Measurements from ENCODE around the gene RHOV. TPM values are rescaled to one million over a fixed set of nuclear protein-coding genes. Genes with fewer than 3 reads are reported as not detected.
"Not testable (repeated sequence)": the region's sequence is repeated elsewhere in the genome, so short reads cannot be mapped to it uniquely, and the experiment has no call there.

The RHOV gene
- total and polyA plus RNA-seq, 4 donors, result 0.15 to 0.30 (median 0.19) TPM; not detected in 1

DNA sequence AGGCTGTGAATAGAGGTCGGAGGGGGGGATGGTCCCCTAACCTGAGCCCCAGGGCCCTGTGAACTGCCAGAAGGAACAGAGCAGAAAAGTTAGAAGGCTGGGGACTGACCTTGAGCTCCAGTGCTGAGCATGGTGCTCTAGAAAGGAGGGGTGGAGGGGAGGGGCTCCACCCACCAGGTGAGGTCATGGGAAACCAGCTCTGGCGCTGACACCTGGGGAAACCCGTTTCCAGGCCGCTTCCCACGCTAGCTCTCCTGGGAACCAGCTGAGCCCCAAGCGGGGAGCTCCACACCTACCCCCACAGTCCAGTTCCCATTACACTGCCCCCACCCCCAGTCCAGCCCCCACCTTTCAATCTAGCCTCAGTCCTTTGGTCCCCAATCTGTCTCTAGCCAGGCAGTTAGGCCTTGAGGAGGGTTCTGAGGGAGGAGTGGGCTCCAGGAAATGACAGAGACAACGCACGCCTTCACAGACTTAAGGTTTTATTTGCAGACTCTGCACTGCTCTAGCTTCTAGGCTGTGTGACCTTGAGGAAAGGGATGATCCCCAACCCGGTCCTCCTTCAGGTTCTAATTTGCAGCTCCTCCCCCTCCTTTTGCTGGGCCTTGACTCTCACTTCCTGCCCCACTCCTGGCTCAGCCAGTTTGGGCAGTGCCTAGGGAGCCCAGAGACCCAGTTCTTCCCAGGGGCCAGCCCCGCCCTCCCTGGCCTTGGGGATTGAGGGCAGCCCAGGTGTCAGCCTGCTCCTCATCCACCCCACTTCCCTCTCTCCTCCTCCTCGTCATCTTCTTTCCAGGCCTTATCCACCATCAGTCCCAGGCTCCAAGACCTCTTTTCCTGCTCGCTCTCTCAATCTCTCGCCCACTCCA, 2.1 kb downstream of the RHOV start:
- intact Hi-C loops (cut with DNase I), result no loop called here
- Histone ChIP-seq H3K36me3 (ENCODE audit: control insufficient read depth in 1 of 2, insufficient read depth in 2 of 2, low read length in 1 of 2) (no peaks in the 10 kb centered on the region), H3K9me3 (ENCODE audit: control insufficient read depth, low read length) (no peaks in the 10 kb centered on the region), H3K4me1 (ENCODE audit: control insufficient read depth in 1 of 2, insufficient read depth in 2 of 2, low read length in 2 of 2) (no peaks in the 10 kb centered on the region), H3K27me3 (ENCODE audit: control insufficient read depth in 1 of 2, insufficient read depth in 2 of 2, low read length in 1 of 2) (no peaks in the 10 kb centered on the region), H3K4me3 (ENCODE audit: low read length in 2 of 2) (no peak overlapping the region), H3K27ac (ENCODE audit: low read depth in 1 of 2, low read length in 2 of 2) (no peak overlapping the region)
- DNase-seq (peak in 1 of 2 donors; percentile 23), ATAC-seq (ENCODE audit: low FRiP score) (no peak)
- 91 to 92% methylated on average over 13 of the region's 13 CpGs for WGBS, 2 donors

DNA sequence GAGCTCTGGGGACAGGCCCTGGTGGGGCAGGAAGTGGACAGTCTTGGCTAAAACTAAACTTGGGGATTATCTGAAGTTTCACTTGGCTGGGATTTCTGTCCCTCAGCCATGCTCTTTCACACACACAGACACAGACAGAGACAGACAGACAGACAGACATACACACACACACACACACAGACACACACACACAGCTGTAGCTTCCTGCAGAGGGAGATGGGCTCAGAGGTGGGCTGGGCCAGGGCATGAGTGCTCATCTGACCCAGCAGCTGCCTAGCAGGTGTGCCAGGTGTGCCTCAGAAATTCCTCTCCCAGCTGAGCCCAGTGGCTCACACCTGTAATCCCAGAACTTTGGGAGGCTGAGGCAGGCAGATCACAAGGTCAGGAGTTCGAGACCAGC, 3.3 kb downstream of the RHOV start:
- intact Hi-C loops (cut with DNase I), result no loop called here
- no peaks in the 10 kb centered on the region for H3K27me3 ChIP-seq (ENCODE audit: control insufficient read depth in 1 of 2, insufficient read depth in 2 of 2, low read length in 1 of 2)
- ATAC-seq (ENCODE audit: low FRiP score) (no peak), DNase-seq (peak in 1 of 2 donors; percentile 20)
- no peak overlapping the region for H3K27ac ChIP-seq (ENCODE audit: low read depth in 1 of 2, low read length in 2 of 2)
- no peaks in the 10 kb centered on the region for H3K4me1 ChIP-seq (ENCODE audit: control insufficient read depth in 1 of 2, insufficient read depth in 2 of 2, low read length in 2 of 2)
- H3K36me3 ChIP-seq (ENCODE audit: control insufficient read depth in 1 of 2, insufficient read depth in 2 of 2, low read length in 1 of 2), result no peaks in the 10 kb centered on the region
- H3K4me3 ChIP-seq (ENCODE audit: low read length in 2 of 2), result no peak overlapping the region
- 98 to 100% methylated on average over 1 of the region's 1 CpG for WGBS, 2 donors
- H3K9me3 ChIP-seq (ENCODE audit: control insufficient read depth, low read length), result no peaks in the 10 kb centered on the region

DNA sequence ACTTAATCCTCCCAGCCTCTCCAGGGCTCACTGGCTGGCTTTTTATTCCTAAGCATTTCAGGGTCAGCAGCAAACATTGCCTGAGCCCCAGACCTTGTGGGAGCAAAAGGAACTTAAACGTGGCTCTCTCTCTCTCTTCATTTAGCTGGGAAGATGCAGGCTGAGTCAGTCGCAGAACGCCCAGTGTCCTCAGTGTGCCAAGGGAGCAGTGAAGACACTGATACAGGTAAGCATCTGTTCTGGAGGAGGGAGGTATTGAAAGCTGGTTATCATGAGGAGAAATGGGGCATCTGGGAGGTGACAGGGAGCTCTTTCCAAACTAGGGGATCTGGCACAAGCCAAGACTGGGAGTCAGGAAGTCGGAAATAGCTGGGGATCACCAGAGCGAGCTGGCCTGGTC, 4.3 kb downstream of the RHOV start:
- DNase-seq (peak in 1 of 2 donors; percentile 17), ATAC-seq (ENCODE audit: low FRiP score) (no peak)
- no peaks in the 10 kb centered on the region for H3K36me3 ChIP-seq (ENCODE audit: control insufficient read depth in 1 of 2, insufficient read depth in 2 of 2, low read length in 1 of 2)
- intact Hi-C loops (cut with DNase I), result no loop called here
- H3K4me1 ChIP-seq (ENCODE audit: control insufficient read depth in 1 of 2, insufficient read depth in 2 of 2, low read length in 2 of 2), result no peaks in the 10 kb centered on the region
- 75 to 81% methylated on average over 5 of the region's 5 CpGs for WGBS, 2 donors
- H3K27ac ChIP-seq (ENCODE audit: low read depth in 1 of 2, low read length in 2 of 2), result no peak overlapping the region
- no peaks in the 10 kb centered on the region for H3K9me3 ChIP-seq (ENCODE audit: control insufficient read depth, low read length)
- no peaks in the 10 kb centered on the region for H3K27me3 ChIP-seq (ENCODE audit: control insufficient read depth in 1 of 2, insufficient read depth in 2 of 2, low read length in 1 of 2)
- no peak overlapping the region for H3K4me3 ChIP-seq (ENCODE audit: low read length in 2 of 2)

DNA sequence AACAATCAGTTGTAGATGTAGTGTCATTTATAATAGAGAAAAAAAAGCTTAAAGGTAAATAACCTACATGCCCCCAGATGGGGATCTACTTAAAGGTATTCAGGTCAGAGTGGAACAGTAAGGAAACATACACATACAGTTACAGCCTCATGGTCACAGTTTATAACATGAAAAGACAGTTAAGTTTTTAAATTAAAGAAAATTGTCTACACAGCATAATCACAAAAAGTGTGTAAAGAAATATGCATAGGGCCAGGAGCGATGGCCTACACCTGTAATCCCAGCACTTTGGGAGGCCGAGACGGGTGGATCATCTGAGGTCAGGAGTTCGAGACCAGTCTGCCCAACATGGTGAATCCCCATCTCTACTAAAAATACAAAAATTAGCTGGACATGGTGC, 6.8 kb downstream of the RHOV start:
- Histone ChIP-seq H3K9me3 (ENCODE audit: control insufficient read depth, low read length) (no peaks in the 10 kb centered on the region), H3K4me1 (ENCODE audit: control insufficient read depth in 1 of 2, insufficient read depth in 2 of 2, low read length in 2 of 2) (no peaks in the 10 kb centered on the region), H3K27ac (ENCODE audit: low read depth in 1 of 2, low read length in 2 of 2) (no peak overlapping the region), H3K4me3 (ENCODE audit: low read length in 2 of 2) (no peak overlapping the region), H3K27me3 (ENCODE audit: control insufficient read depth in 1 of 2, insufficient read depth in 2 of 2, low read length in 1 of 2) (no peaks in the 10 kb centered on the region), H3K36me3 (ENCODE audit: control insufficient read depth in 1 of 2, insufficient read depth in 2 of 2, low read length in 1 of 2) (no peaks in the 10 kb centered on the region)
- intact Hi-C loops (cut with DNase I), result no loop called here
- 97 to 98% methylated on average over 4 of the region's 4 CpGs for WGBS, 2 donors
- DNase-seq, result peak in 1 of 2 donors; percentile 6
- ATAC-seq (ENCODE audit: low FRiP score), result no peak

DNA sequence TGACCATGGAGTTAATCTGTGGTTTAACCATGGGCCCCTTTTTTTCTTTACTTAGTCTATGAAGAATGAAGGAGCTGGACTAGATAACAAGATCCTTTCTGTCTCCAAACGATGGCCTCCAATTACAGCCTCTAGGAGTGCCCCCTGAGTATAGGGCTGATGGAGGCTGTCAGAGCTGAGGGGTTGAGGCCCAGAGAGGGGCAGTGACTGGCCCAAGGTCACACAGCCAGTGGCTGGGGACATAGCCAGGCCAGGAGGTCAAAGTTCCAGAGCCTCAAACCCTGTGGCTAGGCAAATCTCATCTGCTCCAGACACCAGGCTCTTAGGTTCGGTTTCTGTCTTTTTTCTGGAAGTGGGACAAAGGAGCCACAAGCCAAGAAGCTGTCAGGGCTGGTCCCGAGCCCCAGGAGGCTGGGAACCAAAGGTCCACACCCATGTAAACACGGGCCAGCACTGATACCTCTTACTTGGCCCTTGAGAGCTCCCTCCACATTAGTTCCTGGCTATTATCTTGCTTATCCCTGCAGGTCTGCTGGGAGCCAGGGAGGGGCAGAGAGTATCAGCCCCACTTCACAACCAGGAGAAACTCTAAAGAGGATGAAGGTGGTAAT, 10.3 kb downstream of the RHOV start:
- 40 to 44% methylated on average over 4 of the region's 4 CpGs for WGBS, 2 donors
- no peaks in the 10 kb centered on the region for H3K27me3 ChIP-seq (ENCODE audit: control insufficient read depth in 1 of 2, insufficient read depth in 2 of 2, low read length in 1 of 2)
- DNase-seq (peak in 1 of 2 donors; percentile 28), ATAC-seq (ENCODE audit: low FRiP score) (no peak)
- no peaks in the 10 kb centered on the region for H3K36me3 ChIP-seq (ENCODE audit: control insufficient read depth in 1 of 2, insufficient read depth in 2 of 2, low read length in 1 of 2)
- H3K4me1 ChIP-seq (ENCODE audit: control insufficient read depth in 1 of 2, insufficient read depth in 2 of 2, low read length in 2 of 2), result no peaks in the 10 kb centered on the region
- no peak overlapping the region for H3K4me3 ChIP-seq (ENCODE audit: low read length in 2 of 2)
- intact Hi-C loops (cut with DNase I), result no loop called here
- H3K27ac ChIP-seq (ENCODE audit: low read depth in 1 of 2, low read length in 2 of 2), result no peak overlapping the region
- H3K9me3 ChIP-seq (ENCODE audit: control insufficient read depth, low read length), result no peaks in the 10 kb centered on the region

DNA sequence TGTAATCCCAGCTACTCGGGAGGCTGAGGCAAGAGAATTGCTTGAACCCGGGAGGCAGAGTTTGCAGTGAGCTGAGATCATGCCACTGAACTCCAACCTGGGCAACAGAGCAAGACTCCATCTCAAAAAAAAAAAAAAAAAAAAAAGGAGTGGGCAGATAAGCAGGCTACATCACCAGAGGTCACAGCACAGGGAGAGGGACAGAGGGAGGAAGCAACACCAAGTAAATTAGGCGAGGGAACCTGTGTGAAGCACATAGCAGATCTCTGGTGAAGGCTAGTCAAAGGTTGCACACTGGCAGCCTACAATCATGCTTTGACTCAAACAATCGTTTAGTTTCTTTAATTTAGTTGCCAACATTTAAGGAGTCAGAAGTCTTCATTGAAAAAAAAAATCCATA, 12.9 kb downstream of the RHOV start:
- H3K36me3 ChIP-seq (ENCODE audit: control insufficient read depth in 1 of 2, insufficient read depth in 2 of 2, low read length in 1 of 2); H3K27me3 ChIP-seq (ENCODE audit: control insufficient read depth in 1 of 2, insufficient read depth in 2 of 2, low read length in 1 of 2); intact Hi-C loops (cut with DNase I); H3K27ac ChIP-seq (ENCODE audit: low read depth in 1 of 2, low read length in 2 of 2); H3K9me3 ChIP-seq (ENCODE audit: control insufficient read depth, low read length); H3K4me1 ChIP-seq (ENCODE audit: control insufficient read depth in 1 of 2, insufficient read depth in 2 of 2, low read length in 2 of 2); ATAC-seq (ENCODE audit: low FRiP score); H3K4me3 ChIP-seq (ENCODE audit: low read length in 2 of 2): not testable (repeated sequence)
- 70 to 74% methylated on average over 4 of the region's 4 CpGs for WGBS, 2 donors
- peak in 1 of 2 donors; percentile 10 for DNase-seq

GRCh38 chr15:40859206-40859851, 14.7 kb downstream of the RHOV start:
- intact Hi-C loops (cut with DNase I), result loop anchor here (2.0 to 10.0 kb wide), 2 partner anchors 33 to 325 kb away; no protein-coding TSS in a partner anchor
- Histone ChIP-seq H3K27me3 (ENCODE audit: control insufficient read depth in 1 of 2, insufficient read depth in 2 of 2, low read length in 1 of 2) (no peaks in the 10 kb centered on the region), H3K4me1 (ENCODE audit: control insufficient read depth in 1 of 2, insufficient read depth in 2 of 2, low read length in 2 of 2) (no peaks in the 10 kb centered on the region), H3K36me3 (ENCODE audit: control insufficient read depth in 1 of 2, insufficient read depth in 2 of 2, low read length in 1 of 2) (no peaks in the 10 kb centered on the region), H3K9me3 (ENCODE audit: control insufficient read depth, low read length) (no peaks in the 10 kb centered on the region), H3K27ac (ENCODE audit: low read depth in 1 of 2, low read length in 2 of 2) (no peak overlapping the region), H3K4me3 (ENCODE audit: low read length in 2 of 2) (no peak overlapping the region)
- WGBS, 2 donors, result 44% methylated on average over 18 of the region's 18 CpGs
- DNase-seq (peak; percentile 78 to 89), ATAC-seq (ENCODE audit: low FRiP score) (peak; percentile 62)

DNA sequence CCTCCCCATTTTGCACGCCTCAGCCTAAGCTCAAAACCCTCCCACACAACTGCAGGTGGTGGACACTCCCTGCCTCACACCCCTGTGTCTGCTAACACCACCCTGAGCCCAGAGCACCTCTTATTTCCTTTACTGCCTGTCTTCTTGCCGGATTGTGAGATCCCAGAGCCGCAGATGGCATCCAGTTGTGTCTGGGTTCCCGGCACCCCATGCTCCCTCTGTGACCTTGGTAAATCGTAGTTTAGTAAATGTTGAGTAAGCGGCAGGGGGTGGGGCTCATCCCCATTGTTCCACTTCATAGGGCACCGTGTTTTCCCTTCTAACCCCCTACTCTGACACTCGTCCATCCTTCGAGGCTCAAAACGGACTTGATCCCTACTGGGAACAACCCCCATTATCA, 15.3 kb downstream of the RHOV start:
- intact Hi-C loops (cut with DNase I), result loop anchor here (2.0 to 10.0 kb wide), 2 partner anchors 34 to 326 kb away; no protein-coding TSS in a partner anchor
- DNase-seq (peak; percentile 15 to 55), ATAC-seq (ENCODE audit: low FRiP score) (no peak)
- no peaks in the 10 kb centered on the region for H3K9me3 ChIP-seq (ENCODE audit: control insufficient read depth, low read length)
- H3K4me1 ChIP-seq (ENCODE audit: control insufficient read depth in 1 of 2, insufficient read depth in 2 of 2, low read length in 2 of 2), result no peaks in the 10 kb centered on the region
- 67 to 72% methylated on average over 10 of the region's 10 CpGs for WGBS, 2 donors
- no peak overlapping the region for H3K4me3 ChIP-seq (ENCODE audit: low read length in 2 of 2)
- no peak overlapping the region for H3K27ac ChIP-seq (ENCODE audit: low read depth in 1 of 2, low read length in 2 of 2)
- no peaks in the 10 kb centered on the region for H3K27me3 ChIP-seq (ENCODE audit: control insufficient read depth in 1 of 2, insufficient read depth in 2 of 2, low read length in 1 of 2)
- no peaks in the 10 kb centered on the region for H3K36me3 ChIP-seq (ENCODE audit: control insufficient read depth in 1 of 2, insufficient read depth in 2 of 2, low read length in 1 of 2)
